OCI-LY3 (cell line): Measurements from ENCODE around the gene TPM4.

Experiments
- EZH2phosphoT487 ChIP-seq: fragments of 200-600 bp; shearing (Covaris generic); IDR thresholded peaks from 2 replicates; pipeline ENCODE4 v1.6.1; 2018; ENCODE audit warnings: antibody characterized with exemption, mixed run types, low read depth
- TF ChIP-seq, protein P1 (sequence below): fragments of 200-600, 300-600 bp; sonication (generic); IDR thresholded peaks from 2 replicates; pipeline ENCODE4 v1.5.1; 2014; ENCODE audit warnings: antibody characterized with exemption, low read length, low read depth

DNA sequence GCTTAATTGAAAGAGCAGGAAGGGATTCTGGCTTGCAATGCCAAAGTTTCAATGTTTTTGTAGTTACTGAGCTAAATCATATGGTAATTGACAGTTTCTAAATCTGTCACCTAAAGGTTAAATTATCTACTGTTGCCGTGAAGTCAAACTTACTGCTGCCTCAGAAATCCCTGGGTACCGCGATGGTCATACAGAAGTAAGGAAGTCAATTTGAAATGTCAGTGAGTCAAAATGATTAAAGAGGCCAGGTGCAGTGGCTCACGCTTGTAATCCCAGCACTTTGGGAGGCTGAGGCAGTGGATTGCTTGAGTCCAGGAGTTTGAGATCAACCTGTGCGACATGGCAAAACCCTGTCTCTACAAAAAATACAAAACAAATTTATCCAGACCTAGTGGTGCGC lies 48.8 kb upstream of the TPM4 start:
- TF ChIP-seq, protein P1, sequence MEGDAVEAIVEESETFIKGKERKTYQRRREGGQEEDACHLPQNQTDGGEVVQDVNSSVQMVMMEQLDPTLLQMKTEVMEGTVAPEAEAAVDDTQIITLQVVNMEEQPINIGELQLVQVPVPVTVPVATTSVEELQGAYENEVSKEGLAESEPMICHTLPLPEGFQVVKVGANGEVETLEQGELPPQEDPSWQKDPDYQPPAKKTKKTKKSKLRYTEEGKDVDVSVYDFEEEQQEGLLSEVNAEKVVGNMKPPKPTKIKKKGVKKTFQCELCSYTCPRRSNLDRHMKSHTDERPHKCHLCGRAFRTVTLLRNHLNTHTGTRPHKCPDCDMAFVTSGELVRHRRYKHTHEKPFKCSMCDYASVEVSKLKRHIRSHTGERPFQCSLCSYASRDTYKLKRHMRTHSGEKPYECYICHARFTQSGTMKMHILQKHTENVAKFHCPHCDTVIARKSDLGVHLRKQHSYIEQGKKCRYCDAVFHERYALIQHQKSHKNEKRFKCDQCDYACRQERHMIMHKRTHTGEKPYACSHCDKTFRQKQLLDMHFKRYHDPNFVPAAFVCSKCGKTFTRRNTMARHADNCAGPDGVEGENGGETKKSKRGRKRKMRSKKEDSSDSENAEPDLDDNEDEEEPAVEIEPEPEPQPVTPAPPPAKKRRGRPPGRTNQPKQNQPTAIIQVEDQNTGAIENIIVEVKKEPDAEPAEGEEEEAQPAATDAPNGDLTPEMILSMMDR, result no peak
- no peak for TF ChIP-seq EZH2phosphoT487
